H1 (cell line): ENCODE results near the gene NUP205. TPM values are rescaled to one million over a fixed set of nuclear protein-coding genes. Genes with fewer than 3 reads are reported as not detected.

Source experiments
- HDAC2 ChIP-seq, 2 experiments: fragments of 300-600 bp in 1 of 2; sonication (generic) in 1 of 2; IDR thresholded peaks; 2 replicates each; pipeline ENCODE4 v1.6.1; 2011 to 2012; ENCODE audit warnings: low read depth in 2 of 2, low read length in 2 of 2, mild to moderate bottlenecking in 2 of 2, moderate library complexity in 2 of 2, borderline replicate concordance in 1 of 2, inconsistent platforms in 1 of 2
- MAX ChIP-seq: IDR thresholded peaks from 2 replicates; pipeline ENCODE4 v1.6.1; 2012; ENCODE audit warnings: inconsistent platforms
- SP4 ChIP-seq: IDR thresholded peaks from 2 replicates; pipeline ENCODE4 v1.6.1; 2012; ENCODE audit warnings: low read length, inconsistent platforms
- USF2 ChIP-seq: IDR thresholded peaks from 2 replicates; pipeline ENCODE4 v1.6.1; 2011; ENCODE audit warnings: low read length, improper control_type of control experiment
- polyA plus RNA-seq, 7 experiments: library from polyadenylated mRNA; depleted of rRNA in 3 of 7; stranded (reverse) in 5 of 7; unstranded in 2 of 7; fragments of >200 nt in 5 of 7; fragments of 200-250 nt in 2 of 7; gene quantifications; 1 replicate in 5 of 7; 2 replicates in 1 of 7; 4 replicates in 1 of 7; pipeline versions ENCODE4 v1.2.1 to v1.2.3, GENCODE V29; 2011 to 2013; ENCODE audit warnings: missing spikeins in 2 of 7, mixed read lengths in 2 of 7
- total RNA-seq: library from RNA; stranded (reverse); fragmentation: NEBNext Ultra II Directional; extraction: Animal tissue kit (Norgen Biotek cat#: 25700); gene quantifications from 2 replicates; pipeline ENCODE4 v1.2.1, GENCODE V29; 2021

NUP205 gene
- total and polyA plus RNA-seq, 2 of the 8 experiments (the other 6 are each of a cell fraction or from before 2014, with no cell fraction given), result 148 to 216 TPM

- TF ChIP-seq HDAC2 (IDR thresholded peaks at IDR 0.05; ENCODE audit: borderline replicate concordance in 1 of 2, low read depth in 2 of 2, low read length in 2 of 2), result no peak
- TF ChIP-seq MAX, result no peak
- TF ChIP-seq USF2, result no peak
- no peak for TF ChIP-seq SP4
Measured at GRCh38 chr7:135512135-135512887, 45.4 kb upstream of the NUP205 start (continued).
